GM21619 (cell line): ENCODE results near the gene CDC40.
"Not testable (repeated sequence)": the region's sequence is repeated elsewhere in the genome, so short reads cannot be mapped to it uniquely, and the experiment has no call there.

ENCODE experiments used
- ATAC-seq: cut with Tn5 transposase; IDR thresholded peaks from one replicate; pipeline ENCODE4 v1.9.1; 2021; ENCODE audit not compliant: unreplicated experiment

Gene CDC40

GRCh38 chr6:110269623-110270022 lies 89.4 kb downstream of the CDC40 start:
- ATAC-seq, result no peak

- ATAC-seq, result no peak
These were observed 89.9 kb downstream of the CDC40 start for GRCh38 chr6:110270165-110270564.

GRCh38 chr6:110271732-110272022 lies 91.5 kb downstream of the CDC40 start:
- no peak for ATAC-seq

- not testable (repeated sequence) for ATAC-seq
These were observed 92.6 kb downstream of the CDC40 start for GRCh38 chr6:110272781-110273180.

- ATAC-seq, result no peak
These were observed 97.0 kb downstream of the CDC40 start for GRCh38 chr6:110277100-110277665.
